GM21528 (cell line): ENCODE data around the gene PELO.
"Not testable (repeated sequence)": the region's sequence is repeated elsewhere in the genome, so short reads cannot be mapped to it uniquely, and the experiment has no call there.

Source experiments
- ATAC-seq: cut with Tn5 transposase; IDR thresholded peaks from one replicate; pipeline ENCODE4 v1.9.1; 2021; ENCODE audit warnings: mild to moderate bottlenecking, moderate library complexity; ENCODE audit not compliant: unreplicated experiment, low FRiP score

Gene PELO, protein sequence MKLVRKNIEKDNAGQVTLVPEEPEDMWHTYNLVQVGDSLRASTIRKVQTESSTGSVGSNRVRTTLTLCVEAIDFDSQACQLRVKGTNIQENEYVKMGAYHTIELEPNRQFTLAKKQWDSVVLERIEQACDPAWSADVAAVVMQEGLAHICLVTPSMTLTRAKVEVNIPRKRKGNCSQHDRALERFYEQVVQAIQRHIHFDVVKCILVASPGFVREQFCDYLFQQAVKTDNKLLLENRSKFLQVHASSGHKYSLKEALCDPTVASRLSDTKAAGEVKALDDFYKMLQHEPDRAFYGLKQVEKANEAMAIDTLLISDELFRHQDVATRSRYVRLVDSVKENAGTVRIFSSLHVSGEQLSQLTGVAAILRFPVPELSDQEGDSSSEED

DNA sequence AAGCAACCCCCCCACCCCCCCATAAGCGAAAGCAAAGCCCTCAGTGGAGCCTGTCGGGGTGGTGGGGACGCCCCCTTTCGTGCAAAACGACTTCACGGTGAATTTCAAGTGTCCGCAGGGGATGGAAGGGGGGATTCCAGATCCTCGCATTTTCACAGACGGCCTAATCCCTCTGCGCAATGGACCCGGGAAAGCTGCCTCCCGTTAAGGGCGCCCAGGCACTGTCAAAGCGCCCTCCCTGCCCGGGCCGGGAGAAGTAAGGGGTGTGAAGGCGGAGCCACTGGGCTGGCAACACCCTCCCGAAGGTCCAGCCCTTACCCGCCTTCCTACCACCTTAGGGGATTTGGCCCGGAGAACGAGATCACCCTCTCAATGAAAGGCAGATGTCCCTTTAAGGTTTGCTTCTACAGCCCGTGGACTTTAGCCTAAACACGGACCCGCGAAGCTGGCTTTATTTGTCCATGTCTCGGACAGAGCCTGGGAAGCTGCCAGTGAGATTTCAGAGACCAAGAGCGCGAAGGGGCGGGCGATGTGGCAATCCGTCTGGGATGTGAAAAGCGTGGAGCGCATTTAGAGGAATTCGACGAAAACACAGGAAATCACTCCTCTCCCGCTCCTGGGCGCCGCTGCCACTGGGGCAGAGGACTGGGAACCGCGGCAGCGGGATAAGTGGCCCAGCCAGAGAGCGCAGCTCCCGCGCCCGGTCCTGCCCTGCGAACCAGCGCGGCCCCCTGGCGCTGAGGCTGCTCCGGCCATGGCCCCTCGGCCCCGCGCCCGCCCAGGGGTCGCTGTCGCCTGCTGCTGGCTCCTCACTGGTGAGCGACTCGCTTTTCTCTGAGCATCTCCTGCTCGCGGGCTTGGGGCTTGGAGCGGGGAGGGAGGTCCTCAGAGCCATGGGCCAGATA lies at the start of gene PELO, which contains the start of gene ITGA1:
Gene PELO, plus strand, starts transcription at position 317 of the 905 bp plus-strand sequence. CDS start 12,479 bp downstream, outside the sequence.
Gene ITGA1, plus strand, starts transcription at position 317 of the 905 bp plus-strand sequence. Its CDS starts 438 bp downstream, at position 755.
- ATAC-seq = peak; percentile 80

DNA sequence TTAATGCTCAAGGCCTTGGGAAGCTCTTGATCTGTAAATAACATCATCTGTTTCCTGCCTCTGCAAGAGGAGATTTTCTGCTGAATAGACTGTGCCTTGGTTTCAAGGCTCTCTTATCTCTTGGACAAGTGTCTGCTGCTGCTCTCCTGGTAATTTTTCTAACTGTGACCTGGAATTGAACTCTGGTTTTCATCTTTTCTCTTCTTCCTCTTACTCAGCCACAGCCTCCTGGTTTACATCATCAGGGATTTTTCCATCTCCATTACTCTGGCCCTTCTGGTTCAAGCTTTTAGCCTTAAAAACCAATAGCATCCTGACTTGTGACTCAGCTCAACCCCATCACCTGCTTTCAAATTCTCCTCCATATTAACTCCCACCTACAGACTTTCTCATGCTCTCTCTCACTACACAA lies 49.6 kb upstream of the PELO start:
- ATAC-seq = no peak

DNA sequence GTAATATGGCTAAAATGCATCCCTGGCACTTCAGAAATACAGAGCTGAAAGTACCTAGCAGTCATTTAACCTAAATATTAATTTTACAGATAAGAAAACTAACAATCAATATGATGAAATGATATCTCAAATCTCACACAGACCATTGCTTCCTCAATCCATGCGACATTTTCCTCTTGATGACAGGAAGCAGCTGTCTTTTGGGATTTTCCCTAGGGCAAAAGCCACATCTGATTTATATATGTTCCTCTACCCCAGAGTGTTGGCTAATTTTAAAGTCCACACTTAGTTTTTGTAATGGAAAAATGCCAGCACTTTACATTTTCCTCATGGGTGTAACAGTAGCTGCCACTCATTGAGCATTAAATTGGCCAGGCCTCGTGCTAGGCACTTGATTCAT lies 47.7 kb upstream of the PELO start:
- no peak for ATAC-seq

DNA sequence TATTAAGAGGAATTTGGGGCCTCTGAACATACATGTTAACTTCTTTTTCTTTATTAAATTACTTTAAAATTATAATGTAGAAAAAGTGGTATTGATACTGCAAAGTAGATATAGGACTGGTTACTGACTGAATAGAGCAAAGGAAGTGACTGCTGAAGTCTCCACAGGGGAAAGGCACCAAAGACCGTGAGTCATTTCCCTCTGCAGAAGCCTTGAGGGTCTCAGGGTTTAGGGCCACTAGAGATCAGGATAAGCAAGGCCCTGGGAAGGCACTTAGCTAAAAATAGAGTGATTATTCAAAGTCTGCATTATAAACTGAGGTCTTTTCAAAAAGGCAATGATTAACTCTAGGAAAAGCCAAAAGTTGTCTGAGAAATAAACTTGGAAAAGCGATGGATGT lies 44.7 kb upstream of the PELO start:
- ATAC-seq = no peak

DNA sequence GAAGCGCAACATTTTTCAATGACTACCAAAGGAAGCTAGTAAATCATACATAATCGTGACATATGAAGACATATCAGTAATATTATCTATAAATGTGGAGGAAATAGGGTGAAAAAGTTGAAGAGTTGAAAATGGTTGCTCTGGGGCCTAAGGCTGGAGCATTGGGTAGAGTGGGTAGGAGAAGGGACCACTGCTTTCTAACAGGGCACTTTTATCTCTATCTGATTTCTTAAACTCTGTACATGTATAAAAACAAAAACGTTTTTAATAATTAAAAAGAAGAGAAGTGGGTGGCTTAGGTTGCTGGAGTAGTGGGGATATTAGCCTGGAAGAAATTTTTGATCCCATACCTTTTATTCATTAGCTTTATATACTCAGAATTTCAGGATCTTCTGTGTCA lies 44.2 kb upstream of the PELO start:
- no peak for ATAC-seq

DNA sequence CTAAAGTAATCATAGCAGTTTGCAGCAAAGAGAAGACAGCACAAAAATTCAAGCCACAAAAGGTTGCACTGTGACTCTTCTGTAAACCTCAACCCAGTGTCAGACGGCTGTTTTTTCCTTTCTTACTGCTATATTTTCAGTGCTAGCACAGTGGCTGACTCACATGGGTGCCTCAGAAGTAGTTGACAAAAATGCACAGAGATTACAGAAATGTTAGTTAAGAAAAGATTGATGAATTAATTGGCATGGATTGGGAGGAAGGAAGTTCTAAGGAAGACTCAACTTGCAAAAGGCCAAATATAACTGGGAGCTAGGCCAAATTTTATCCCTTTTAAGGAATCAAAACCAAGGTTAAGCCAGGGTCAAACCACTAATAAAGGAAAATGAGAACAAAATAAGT lies 43.7 kb upstream of the PELO start:
- ATAC-seq = no peak

DNA sequence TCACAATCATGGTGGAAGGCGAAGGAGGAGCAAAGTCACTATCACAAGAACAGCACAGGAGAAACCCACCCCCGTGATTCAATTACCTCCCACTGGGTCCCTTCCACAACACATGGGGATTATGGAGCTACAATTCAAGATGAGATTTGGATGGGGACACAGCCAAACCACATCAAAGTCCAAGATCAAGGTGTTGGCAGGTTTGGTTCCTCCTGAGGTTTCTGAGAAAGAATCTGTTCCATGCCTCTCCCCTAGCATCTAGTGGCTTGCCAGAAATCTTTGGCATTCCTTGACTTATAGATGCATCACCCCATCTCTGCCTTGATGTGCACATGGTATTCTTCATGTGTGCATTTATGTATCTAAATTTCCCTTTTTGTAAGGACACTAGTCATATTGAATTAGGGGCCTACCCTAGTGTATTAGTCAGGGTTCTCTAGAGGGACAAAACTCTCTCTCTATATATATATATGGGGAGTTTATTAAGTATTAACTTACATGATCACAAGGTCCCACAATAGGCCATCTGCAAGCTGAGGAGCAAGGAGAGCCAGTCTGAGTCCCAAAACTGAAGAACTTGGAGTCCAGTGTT lies 42.8 kb upstream of the PELO start:
- ATAC-seq = not testable (repeated sequence)

DNA sequence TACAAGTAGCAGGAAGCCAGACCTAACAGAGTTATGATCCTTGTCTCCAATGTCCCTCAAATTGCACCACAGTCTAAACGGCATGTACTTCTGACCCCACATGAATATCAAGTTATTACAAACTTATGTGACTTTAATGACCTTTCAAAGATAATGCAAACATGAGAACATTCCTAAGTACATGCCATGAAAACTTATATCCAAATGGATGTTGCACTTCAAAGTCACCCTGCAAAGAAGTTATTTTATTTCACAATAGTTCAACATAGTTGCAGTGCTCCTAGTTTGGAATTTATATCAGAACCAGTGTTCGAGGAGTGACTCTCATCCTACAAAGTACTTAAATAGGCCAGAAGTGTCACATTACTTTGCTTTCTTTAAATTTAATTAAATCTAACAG lies 41.2 kb upstream of the PELO start:
- no peak for ATAC-seq

DNA sequence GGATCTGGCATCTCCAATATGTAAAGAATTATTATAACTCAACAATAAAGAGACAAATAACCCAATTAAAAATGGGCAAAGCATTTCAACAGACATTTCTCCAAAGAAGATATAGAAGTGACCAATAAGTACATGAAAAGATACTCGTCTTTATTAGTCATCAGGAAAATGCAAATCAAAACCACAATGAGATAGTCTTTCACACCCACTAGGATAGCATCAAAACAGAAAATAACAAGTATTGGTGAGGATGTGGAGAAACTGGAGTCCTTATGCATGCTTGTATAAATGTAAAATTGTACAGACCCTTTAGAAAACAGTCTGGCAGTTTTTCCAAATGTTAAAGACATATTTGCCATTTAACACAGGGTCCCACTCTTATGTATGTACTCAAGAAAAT lies 39.1 kb upstream of the PELO start:
- no peak for ATAC-seq

DNA sequence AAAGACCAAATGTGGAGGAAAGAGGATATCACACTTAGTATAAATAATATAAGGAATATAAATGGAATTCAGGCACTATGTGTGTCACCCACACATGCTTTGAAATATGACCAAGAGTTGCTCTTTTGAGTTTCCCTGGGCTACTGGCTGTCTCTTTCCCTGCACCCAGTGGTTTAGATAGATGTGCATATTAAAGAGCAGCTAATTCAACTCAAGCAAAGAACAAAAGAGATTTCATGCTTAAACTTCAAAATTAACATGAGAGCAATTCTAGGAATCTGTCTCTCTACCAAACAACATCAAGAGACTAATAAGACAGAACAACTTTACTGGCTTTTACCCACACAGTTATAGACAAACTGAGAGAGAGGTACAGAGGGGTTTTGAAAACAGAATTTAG lies 38.0 kb upstream of the PELO start:
- ATAC-seq = no peak

DNA sequence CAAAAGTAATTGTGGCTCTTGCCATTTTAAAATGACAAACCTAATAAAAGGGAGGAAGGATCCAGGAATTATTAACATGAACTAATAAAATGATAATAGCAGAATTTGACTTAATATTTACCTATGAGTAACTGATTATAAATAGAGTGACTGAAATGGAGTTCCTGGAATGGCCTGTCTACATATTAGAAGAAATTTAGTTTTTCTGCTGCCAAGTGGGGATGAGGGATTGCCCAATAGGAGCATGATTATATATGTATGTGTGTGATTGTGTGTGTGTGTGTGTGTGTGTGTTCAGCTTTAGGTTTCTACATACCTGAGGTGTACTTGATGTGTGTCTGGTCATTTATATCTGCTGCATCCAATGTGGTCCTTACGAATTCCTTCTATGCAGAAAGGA lies 36.6 kb upstream of the PELO start:
- no peak for ATAC-seq

DNA sequence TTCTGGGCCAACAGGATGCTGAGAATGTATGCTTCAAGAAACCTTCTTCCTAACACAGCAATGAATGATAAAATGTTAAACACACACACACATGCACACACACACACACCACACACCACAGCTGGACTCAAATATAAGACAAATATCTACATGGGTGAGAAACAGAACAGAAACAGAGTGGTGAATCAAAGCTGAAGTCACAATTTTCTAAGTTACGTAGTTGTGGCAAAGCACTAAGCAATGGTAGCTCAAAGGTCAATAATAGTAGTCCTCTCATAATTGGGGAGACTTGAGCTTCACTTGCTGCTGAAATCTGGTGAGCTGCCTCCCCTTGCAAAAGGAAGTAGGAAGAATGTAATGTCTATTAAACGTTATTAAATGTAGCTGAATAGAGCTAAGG lies 33.7 kb upstream of the PELO start:
- no peak for ATAC-seq

DNA sequence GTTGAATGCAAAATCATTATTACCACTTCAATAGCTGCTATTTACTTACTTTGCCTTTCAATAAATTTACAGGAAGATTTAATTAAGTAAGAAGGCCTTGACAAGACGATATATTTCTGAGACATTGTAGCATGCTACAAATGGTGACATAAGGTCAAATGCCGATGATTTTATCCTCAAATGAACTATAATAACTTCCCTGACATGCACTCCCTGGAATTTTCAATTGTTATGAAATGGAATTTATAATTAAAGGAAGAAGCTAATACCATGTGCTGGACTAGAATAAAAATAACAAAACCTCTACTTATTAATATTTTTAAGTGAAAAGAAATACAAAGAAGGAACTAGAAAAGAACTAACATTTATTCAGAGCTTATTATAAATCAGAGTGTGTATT lies 30.2 kb upstream of the PELO start:
- no peak for ATAC-seq

DNA sequence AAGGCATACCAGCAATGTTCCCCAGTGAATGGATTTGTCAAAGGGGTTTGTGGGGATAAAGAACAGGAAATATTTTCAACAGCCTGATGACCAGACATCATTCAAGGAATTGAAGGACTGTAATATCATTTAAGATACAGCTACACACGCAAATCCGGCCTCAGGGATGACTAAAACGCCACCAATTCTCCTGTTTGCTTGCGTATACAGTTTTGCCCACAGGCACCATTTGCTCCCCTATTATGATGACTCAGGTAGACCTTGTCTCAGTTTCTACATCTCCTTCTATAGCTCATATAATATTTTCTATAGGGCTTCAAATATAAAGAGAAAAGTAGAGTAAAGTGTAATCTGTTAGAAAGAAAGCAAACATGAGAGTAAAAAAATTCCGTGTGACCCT lies 29.7 kb upstream of the PELO start:
- ATAC-seq = no peak

DNA sequence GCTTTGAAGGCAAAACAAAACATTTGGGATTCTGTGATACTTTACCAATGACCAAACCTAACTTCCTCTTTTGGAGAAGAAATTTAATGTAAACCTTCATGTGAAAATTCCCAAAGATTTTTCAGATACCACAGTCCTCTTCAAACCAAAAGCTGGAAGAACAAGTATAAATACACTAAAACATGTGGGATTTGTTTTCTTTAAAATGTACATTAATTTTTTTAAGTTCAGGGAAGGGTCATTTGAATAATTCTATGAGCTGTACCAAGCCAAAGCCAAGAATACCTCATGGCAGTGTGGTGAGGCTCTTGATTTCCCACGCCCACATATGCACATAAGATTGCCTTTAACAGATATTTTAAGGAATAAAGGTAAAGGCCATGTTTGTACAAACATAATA lies 28.4 kb upstream of the PELO start:
- ATAC-seq = no peak

DNA sequence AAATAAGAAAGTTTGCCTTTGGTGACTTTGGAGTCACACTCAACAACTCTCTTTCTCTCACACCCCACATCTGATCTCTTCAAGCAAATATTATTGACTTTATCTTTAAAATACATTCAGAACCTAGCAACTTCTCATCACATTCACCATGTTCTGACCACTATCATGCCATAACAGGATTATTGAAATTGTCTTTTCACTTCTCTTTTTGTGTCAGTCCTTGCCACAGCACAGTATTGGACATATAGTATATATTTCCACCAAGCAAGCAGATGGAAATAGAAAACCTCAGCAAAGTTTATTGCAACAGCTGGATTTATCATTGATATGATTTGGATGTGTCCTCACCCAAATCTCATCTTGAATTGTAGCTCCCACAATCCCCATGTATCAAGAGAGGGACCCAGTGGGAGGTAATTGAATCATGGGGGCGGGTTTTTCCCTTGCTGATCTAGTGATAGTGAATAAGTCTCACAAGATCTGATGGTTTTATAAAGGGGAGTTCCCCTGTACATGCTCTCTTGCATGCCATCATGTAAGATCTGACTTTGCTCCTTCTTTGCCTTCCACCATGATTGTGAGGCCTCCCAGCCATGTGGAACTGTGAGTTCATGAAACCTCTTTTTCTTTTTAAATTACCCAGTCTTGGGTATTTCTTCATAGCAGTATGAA lies 26.9 kb upstream of the PELO start:
- peak; percentile 64 for ATAC-seq

DNA sequence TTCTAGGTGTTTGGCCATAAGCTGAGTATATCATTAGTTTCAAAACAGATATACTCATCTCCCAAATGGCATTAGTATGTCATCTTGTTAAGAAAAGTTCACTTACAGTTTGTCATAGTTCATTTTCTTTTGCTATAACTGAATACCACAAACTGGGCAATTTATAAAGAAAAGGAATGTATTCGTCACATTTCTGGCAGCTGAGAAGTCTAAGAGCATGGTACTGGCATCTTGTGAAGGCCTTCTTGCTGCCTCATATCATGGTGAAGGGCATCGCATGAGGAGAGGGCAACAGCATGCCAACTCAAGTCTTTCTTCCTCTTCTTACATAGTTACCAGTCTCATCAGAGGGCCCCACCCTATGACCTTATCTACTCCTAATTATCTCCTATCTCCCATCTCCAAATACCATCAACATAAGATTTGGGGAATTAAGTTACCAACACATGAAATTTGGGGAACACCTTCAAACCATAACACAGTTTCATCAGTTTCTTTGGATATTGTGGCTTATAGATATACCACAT lies 20.4 kb upstream of the PELO start:
- ATAC-seq = no peak

DNA sequence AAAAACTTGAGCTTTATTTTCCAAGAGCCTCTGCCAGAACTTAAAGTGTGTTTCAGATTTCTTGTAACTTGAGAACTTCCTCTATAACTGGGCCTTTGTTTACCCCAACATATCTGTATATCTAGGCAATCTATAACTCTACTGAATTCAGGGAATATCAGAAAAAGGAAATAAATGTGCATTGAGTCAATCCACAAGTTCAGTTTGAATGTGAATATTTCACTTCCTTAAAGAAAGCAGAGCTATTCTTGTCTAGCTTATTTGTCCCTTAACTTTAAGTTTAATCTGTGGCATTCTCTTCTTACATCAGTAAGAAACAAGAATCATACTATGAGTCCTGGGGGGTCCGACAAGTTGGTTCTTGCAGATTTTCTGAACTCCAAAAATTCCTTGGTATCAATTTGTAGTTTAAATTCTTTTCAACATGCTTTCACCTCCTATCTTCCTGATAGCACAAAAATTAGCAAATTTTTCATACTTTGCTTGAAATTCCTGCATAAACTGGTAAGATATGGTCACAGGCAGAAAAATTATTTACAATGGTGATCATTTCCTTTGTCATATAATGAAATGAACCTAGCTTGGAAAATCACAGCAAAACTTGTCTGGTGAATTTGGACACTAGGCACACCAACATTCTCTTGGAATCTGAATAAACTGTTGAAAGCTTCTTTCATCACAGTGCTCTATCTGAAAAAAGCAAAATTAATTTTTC lies 19.8 kb upstream of the PELO start:
- ATAC-seq = peak; percentile 43

DNA sequence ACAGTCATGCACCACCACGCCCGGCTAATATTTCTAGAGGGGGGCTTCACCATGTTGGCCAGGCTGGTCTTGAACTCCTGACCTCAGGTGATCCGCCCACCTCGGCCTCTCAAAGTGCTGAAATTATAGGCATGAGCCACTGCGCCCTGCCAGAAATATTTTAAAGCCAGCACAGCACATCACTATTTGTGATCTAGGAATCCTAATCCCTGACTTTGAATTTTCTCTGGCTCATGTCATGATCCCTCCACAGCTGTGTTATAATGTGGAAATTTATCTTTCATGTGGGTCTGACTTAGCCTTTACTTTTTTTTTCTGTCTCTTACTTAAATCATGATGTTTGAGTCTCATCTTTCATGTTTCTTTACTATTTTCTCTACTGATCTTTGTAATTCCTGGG lies 18.7 kb upstream of the PELO start:
- no peak for ATAC-seq
